Loucy (cell line): ENCODE data around the gene PROSER2.

Source experiments
- H2AFZ ChIP-seq: fragments of 200-600 bp; sonication (generic); 2 replicates; pipeline ENCODE4 v1.6.0; 2016; ENCODE audit warnings: antibody characterized with exemption, mild to moderate bottlenecking, low read length, moderate library complexity
- H3F3A ChIP-seq: fragments of 200-600 bp; 2 replicates; pipeline ENCODE4 v1.6.0; 2016; ENCODE audit warnings: antibody characterized with exemption, low read depth, mild to moderate bottlenecking
- H3K27me3 ChIP-seq: fragments of 200-600 bp; sonication (generic); 2 replicates; pipeline ENCODE4 v1.6.1; 2014; ENCODE audit warnings: low read length, mild to moderate bottlenecking; ENCODE audit not compliant: insufficient read depth, poor library complexity, severe bottlenecking
- H3K36me3 ChIP-seq: fragments of 200-600 bp; sonication (generic); 2 replicates; pipeline ENCODE4 v1.6.1; 2016; ENCODE audit warnings: low read length; ENCODE audit not compliant: insufficient read depth
- H3K4me1 ChIP-seq: fragments of 200-600 bp; sonication (generic); 2 replicates; pipeline ENCODE4 v1.5.1; 2014; ENCODE audit warnings: low read length, mild to moderate bottlenecking; ENCODE audit not compliant: insufficient read depth, poor library complexity, severe bottlenecking
- H3K4me2 ChIP-seq: fragments of 200-600 bp; sonication (generic); 2 replicates; pipeline ENCODE4 v1.6.0; 2014; ENCODE audit warnings: antibody characterized with exemption, low read length, low read depth, mild to moderate bottlenecking; ENCODE audit not compliant: poor library complexity, severe bottlenecking
- H3K4me3 ChIP-seq: fragments of 200-600 bp; sonication (generic); 2 replicates; pipeline ENCODE4 v1.5.1; 2014; ENCODE audit warnings: low read length, mild to moderate bottlenecking, mixed read lengths; ENCODE audit not compliant: poor library complexity, severe bottlenecking
- H3K79me2 ChIP-seq: fragments of 200-600 bp; sonication (generic); 2 replicates; pipeline ENCODE4 v1.6.1; 2014; ENCODE audit warnings: low read length; ENCODE audit not compliant: insufficient read depth
- H3K9ac ChIP-seq: fragments of 200-600 bp; sonication (generic); 2 replicates; pipeline ENCODE4 v1.6.0; 2014; ENCODE audit warnings: mild to moderate bottlenecking, low read depth, low read length, moderate library complexity; ENCODE audit not compliant: poor library complexity, severe bottlenecking
- H3K9me2 ChIP-seq: fragments of 200-600 bp; sonication (generic); replicated peaks from 2 replicates; pipeline ENCODE4 v1.6.1; 2016; ENCODE audit warnings: low read depth, low read length, mixed read lengths
- H3K9me3 ChIP-seq: fragments of 200-600 bp; sonication (generic); 2 replicates; pipeline ENCODE4 v1.6.1; 2014; ENCODE audit warnings: mild to moderate bottlenecking, antibody characterized with exemption, low read length, low read depth; ENCODE audit not compliant: insufficient read depth
- H4K20me1 ChIP-seq: fragments of 200-600 bp; sonication (generic); 2 replicates; pipeline ENCODE4 v1.6.0; 2014; ENCODE audit warnings: antibody characterized with exemption, low read length, mild to moderate bottlenecking; ENCODE audit not compliant: insufficient read depth, poor library complexity, severe bottlenecking
- CTCF ChIP-seq: fragments of 200-600 bp; sonication (generic); conservative IDR thresholded peaks from 2 replicates; pipeline ENCODE4 v1.5.1; 2014; ENCODE audit warnings: mild to moderate bottlenecking, antibody characterized with exemption, low read length
- EZH2phosphoT487 ChIP-seq: fragments of 200-600 bp; IDR thresholded peaks from 2 replicates; pipeline ENCODE4 v1.6.1; 2018; ENCODE audit warnings: antibody characterized with exemption, mild to moderate bottlenecking, moderate library complexity, borderline replicate concordance

Gene PROSER2

GRCh38 chr10:11806706-11807105 lies 16.4 kb upstream of the PROSER2 start:
- Histone ChIP-seq H3K79me2 (no peaks in the 10 kb centered on the region), H3K4me2 (no peak overlapping the region), H3K4me1 (no peaks in the 10 kb centered on the region), H3K36me3 (no peaks in the 10 kb centered on the region), H3K27me3 (no peaks in the 10 kb centered on the region), H4K20me1 (no peaks in the 10 kb centered on the region), H3K4me3 (no peak overlapping the region), H3K9me2 (no peaks in the 10 kb centered on the region), H3K9me3 (no peaks in the 10 kb centered on the region), H2AFZ (no peak overlapping the region), H3F3A (no peaks in the 10 kb centered on the region), H3K9ac (no peak overlapping the region)
- no peak for TF ChIP-seq EZH2phosphoT487
- no peak for TF ChIP-seq CTCF

- H3K9ac ChIP-seq, result no peak overlapping the region
- H4K20me1 ChIP-seq, result no peaks in the 10 kb centered on the region
- no peaks in the 10 kb centered on the region for H3K27me3 ChIP-seq
- no peaks in the 10 kb centered on the region for H3K9me3 ChIP-seq
- H3K4me1 ChIP-seq, result no peaks in the 10 kb centered on the region
- no peak overlapping the region for H3K4me2 ChIP-seq
- H3K9me2 ChIP-seq, result no peaks in the 10 kb centered on the region
- no peaks in the 10 kb centered on the region for H3K36me3 ChIP-seq
- TF ChIP-seq CTCF (no peak), EZH2phosphoT487 (no peak)
- no peaks in the 10 kb centered on the region for H3K79me2 ChIP-seq
- H3K4me3 ChIP-seq, result no peak overlapping the region
- H2AFZ ChIP-seq, result no peak overlapping the region
- no peaks in the 10 kb centered on the region for H3F3A ChIP-seq
Measured at GRCh38 chr10:11808808-11809207, 14.3 kb upstream of the PROSER2 start.

- TF ChIP-seq EZH2phosphoT487, result no peak
- no peak for TF ChIP-seq CTCF
- Histone ChIP-seq H3F3A (no peaks in the 10 kb centered on the region), H4K20me1 (no peaks in the 10 kb centered on the region), H3K4me1 (peaks cover 6% of the 10 kb centered on the region), H3K27me3 (no peaks in the 10 kb centered on the region), H2AFZ (no peak overlapping the region), H3K36me3 (no peaks in the 10 kb centered on the region), H3K9ac (no peak overlapping the region), H3K4me2 (no peak overlapping the region), H3K9me2 (no peaks in the 10 kb centered on the region), H3K9me3 (no peaks in the 10 kb centered on the region), H3K79me2 (no peaks in the 10 kb centered on the region), H3K4me3 (no peak overlapping the region)
Measured at GRCh38 chr10:11810313-11810766, 12.8 kb upstream of the PROSER2 start.
